Measurements from ENCODE around the gene ATP1A2. TPM values are rescaled to one million over a fixed set of nuclear protein-coding genes. Genes with fewer than 3 reads are reported as not detected.

The ATP1A2 gene
- polyA plus RNA-seq, 1 donor from 2014 or later: not detected

DNA sequence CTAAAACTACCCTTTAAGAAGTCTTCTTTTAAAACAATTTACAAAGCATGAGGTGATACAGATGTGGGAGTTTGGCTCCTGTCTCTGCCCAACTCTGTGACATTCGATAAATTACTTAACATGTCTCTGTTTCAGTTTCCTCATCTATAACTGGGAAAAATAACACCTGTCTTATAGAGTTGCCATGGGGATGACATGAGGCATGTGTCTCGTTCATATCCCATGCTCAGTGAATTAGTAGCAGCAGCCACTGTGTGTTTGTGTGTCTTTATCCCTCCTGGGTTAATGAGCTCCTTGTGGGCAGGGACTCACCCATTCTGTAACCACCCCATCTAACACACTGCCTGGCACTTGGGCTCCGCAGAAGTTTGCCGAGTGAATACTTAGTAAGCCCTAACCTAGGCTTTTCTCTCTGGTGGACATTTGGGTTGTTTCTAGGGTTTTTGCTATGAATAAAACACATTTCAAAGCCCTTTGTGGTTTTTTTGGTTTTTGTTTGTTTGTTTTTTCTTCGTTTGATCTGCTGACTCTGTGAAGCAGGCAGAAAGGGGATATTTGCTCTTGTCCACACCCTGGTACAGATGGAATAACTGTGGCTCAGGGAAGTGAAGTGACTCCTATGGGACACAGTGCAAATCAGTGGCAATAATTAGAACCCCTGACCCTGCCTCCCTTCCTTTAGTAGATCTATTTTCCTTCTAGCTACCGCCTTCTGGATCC is 35.0 kb upstream of the ATP1A2 start:
- Mint-ChIP-seq H3K9me3 (no peaks in the 10 kb centered on the region), H3K27me3 (peaks cover 40% of the 10 kb centered on the region), H3K27ac (no peak overlapping the region), H3K4me3 (no peak overlapping the region), H3K4me1 (peaks cover 2 to 5% (median 4%) of the 10 kb centered on the region in 3 donors), H3K36me3 (peaks cover 2% of the 10 kb centered on the region)

DNA sequence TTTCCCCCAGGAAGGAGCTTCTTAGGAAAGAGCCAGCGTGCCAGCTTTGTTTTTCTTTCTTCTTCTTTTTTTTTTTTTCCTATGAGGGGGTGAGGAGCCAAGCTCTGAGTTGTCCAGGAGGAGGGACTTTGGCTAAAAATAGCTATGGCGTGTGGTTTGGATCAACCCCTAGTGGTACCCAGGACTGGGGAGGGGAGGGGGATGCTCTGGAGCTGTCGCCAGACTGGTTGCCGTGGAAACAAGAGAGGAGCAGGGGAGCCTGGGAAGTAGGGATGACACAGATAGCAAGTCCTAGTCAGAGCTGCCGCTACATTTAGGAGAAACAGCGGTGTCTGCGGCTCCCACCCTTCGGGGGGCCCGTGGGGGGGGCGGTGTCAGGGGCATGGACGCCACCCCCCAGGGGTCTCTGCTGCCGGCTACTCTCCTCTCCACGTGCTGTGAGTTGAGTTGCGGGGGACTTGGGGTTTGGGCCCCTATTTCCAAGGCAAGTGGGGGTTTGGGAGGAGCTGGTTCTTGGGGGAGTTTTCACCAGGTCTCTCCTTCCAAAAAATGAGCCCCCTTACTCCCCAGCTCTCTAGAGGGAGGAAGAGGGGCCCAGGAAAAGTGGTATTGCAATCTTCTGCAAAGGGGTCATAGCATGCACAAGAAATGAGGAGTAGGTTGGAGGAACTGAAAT is 34.2 kb upstream of the ATP1A2 start, which contains the start of gene KCNJ9:
TSS of gene KCNJ9 (plus strand) at position 278 of the 676 bp plus-strand sequence. CDS start 2,493 bp downstream, outside the sequence.
- Mint-ChIP-seq H3K9me3 (no peaks in the 10 kb centered on the region), H3K36me3 (peaks cover 2% of the 10 kb centered on the region), H3K4me1 (peaks cover 4 to 8% (median 4%) of the 10 kb centered on the region in 3 donors), H3K27ac (no peak within 1 kb of the TSS), H3K27me3 (peaks cover 35% of the 10 kb centered on the region), H3K4me3 (peak within 1 kb of the TSS in 1 of 4 donors; percentile 3)

DNA sequence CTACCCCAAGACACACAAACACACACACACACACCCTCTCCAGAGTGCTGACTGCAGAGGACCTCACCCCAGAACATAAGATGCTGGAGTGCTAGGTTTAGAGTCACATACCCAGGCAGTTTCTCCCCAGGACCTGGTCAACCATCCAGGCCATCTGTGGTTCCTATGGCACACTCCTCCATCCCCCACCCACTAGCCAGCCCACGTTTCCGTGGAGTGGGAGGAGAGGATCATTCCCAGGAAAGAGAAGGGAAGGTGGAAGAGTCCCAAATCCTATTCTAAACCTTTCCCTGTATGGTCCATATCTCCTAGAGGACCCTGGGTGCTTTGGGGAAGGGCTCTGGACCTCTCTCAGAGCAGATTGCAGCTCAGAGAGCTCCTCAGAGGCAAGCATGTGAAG is 33.1 kb upstream of the ATP1A2 start:
- H3K36me3 Mint-ChIP-seq: peaks cover 2% of the 10 kb centered on the region
- peaks cover 32% of the 10 kb centered on the region for H3K27me3 Mint-ChIP-seq
- peaks cover 4 to 8% (median 4%) of the 10 kb centered on the region in 3 donors for H3K4me1 Mint-ChIP-seq
- H3K9me3 Mint-ChIP-seq: no peaks in the 10 kb centered on the region
- no peak overlapping the region for H3K27ac Mint-ChIP-seq
- peak overlapping the region in 1 of 4 donors; percentile 61 for H3K4me3 Mint-ChIP-seq

DNA sequence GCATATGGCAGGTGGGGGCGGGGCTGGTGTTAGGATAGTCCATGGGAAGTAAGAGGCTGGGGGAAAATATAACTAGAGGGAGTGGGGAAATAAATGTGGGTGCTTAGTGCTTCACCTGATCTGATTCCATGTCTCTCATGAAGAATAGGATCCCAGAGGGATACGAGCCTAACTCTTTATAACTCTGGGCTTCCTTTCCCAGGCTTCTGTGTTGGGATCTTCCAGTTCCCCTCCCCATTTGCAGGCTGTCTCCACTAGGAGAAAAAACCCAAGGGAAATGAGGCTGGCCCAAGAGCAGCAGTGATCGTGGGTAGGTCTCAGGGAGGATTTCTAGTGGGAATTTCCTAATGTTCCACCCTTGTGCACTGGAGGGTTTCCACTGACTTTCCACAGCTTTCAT is 32.6 kb upstream of the ATP1A2 start:
- Mint-ChIP-seq H3K27me3 (peaks cover 32% of the 10 kb centered on the region), H3K9me3 (no peaks in the 10 kb centered on the region), H3K36me3 (peaks cover 2% of the 10 kb centered on the region), H3K27ac (no peak overlapping the region), H3K4me1 (peaks cover 4 to 8% (median 4%) of the 10 kb centered on the region in 3 donors), H3K4me3 (peak overlapping the region in 2 of 4 donors; percentile 41 to 69)

DNA sequence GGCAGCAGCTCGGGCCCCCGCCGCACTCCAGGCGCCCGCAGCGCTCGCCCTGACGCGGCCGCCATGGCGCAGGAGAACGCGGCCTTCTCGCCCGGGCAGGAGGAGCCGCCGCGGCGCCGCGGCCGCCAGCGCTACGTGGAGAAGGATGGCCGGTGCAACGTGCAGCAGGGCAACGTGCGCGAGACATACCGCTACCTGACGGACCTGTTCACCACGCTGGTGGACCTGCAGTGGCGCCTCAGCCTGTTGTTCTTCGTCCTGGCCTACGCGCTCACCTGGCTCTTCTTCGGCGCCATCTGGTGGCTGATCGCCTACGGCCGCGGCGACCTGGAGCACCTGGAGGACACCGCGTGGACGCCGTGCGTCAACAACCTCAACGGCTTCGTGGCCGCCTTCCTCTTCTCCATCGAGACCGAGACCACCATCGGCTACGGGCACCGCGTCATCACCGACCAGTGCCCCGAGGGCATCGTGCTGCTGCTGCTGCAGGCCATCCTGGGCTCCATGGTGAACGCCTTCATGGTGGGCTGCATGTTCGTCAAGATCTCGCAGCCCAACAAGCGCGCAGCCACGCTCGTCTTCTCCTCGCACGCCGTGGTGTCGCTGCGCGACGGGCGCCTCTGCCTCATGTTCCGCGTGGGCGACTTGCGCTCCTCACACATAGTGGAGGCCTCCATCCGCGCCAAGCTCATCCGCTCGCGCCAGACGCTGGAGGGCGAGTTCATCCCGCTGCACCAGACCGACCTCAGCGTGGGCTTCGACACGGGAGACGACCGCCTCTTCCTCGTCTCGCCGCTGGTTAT is 31.4 kb upstream of the ATP1A2 start:
- Mint-ChIP-seq H3K4me3 (peak overlapping the region; percentile 8 to 76 (median 64)), H3K36me3 (peaks cover 2% of the 10 kb centered on the region), H3K27me3 (peaks cover 25% of the 10 kb centered on the region), H3K4me1 (peaks cover 4 to 12% (median 4%) of the 10 kb centered on the region in 3 donors), H3K9me3 (no peaks in the 10 kb centered on the region), H3K27ac (peak overlapping the region in 1 of 3 donors; percentile 40)

DNA sequence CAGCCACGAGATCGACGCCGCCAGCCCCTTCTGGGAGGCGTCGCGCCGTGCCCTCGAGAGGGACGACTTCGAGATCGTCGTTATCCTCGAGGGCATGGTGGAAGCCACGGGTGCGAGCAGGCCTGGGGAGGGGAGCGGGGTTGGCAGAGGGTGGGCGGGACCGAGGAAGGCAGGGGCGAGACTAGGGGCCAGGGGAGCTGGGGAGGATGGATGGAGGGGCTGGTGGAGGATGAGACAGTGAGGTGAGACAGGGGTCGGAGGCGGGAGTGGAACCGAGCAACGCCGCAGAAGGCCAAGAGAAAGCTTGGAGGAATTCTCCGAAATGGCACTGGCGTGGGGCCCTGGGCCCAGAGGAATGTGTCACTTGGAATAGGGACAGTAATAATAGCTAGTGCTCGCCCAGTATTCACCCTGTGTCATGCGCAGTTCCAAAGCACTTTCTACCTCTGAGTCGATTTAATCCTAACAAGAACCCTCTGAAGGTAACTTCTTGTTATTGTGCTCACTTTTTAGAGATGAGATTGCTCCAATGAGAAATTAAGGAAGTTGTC is 30.7 kb upstream of the ATP1A2 start:
- Mint-ChIP-seq H3K9me3 (no peaks in the 10 kb centered on the region), H3K4me1 (peaks cover 4 to 12% (median 4%) of the 10 kb centered on the region in 3 donors), H3K27me3 (peaks cover 24% of the 10 kb centered on the region), H3K36me3 (peaks cover 2% of the 10 kb centered on the region), H3K27ac (no peak overlapping the region), H3K4me3 (no peak overlapping the region)

DNA sequence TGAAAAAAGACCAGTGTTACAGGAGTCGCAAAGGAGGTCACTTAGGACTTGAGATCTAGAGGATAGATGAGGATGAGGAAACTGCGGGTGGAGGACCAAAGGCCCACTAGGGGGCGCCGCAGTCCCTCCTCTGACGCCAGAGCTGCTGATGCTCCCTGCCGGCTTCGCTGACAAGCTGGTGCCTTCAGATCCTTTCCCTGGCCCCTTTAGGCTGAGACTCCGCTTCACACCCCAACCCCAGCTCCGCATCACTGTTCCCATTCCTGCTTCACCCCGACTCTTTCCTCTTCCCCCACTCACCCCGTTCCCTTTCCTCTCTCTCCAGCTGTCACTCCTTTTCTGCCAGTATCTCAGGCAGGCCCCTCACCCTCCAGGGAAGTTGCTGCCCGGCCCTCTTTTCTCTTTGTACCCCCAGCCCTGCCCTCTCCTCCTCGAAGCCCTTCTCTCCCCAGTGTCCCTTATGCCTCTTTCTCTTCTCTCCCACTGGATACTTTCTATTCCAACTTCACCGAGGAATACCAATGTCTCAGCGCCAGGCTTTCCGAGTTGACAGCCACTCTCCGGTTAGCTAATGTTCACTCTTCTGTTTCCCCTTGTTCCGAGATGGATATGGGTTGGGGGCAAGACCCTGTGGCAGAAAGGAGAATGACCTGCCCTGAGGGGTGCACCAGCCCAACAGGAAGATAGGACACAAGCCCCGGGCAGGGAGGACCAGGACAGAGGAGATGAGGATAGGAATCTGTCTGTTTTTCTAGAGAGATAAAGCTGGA is 29.7 kb upstream of the ATP1A2 start:
- H3K4me1 Mint-ChIP-seq: peaks cover 5 to 12% (median 6%) of the 10 kb centered on the region in 3 donors
- no peaks in the 10 kb centered on the region for H3K9me3 Mint-ChIP-seq
- peaks cover 19% of the 10 kb centered on the region for H3K27me3 Mint-ChIP-seq
- peak overlapping the region in 1 of 3 donors; percentile 32 for H3K27ac Mint-ChIP-seq
- peak overlapping the region in 1 of 4 donors; percentile 77 for H3K4me3 Mint-ChIP-seq
- peaks cover 2% of the 10 kb centered on the region for H3K36me3 Mint-ChIP-seq

DNA sequence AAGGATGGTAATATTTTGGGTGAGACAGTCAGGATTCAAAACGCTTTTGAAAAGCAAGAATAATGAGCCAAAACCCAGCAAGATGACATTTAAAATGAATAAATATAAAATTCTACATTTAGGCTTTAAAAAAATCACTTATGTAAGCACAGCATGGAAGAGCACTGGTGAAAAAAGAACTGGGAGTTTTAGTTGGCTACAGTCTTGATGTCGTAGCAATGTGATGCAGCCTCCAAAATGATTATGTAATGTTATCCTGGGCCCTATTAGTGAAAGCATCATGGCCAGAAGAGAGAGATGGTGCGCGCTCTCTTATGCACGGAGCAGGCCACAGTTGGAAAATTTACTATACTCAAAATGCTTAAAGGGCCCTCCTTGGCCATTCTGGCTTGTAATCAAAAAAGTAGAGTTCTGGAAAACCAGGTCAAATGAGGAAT is 29.1 kb upstream of the ATP1A2 start:
- H3K4me1 Mint-ChIP-seq: peaks cover 6 to 12% (median 6%) of the 10 kb centered on the region in 3 donors
- peaks cover 14% of the 10 kb centered on the region for H3K27me3 Mint-ChIP-seq
- H3K4me3 Mint-ChIP-seq: no peak overlapping the region
- H3K36me3 Mint-ChIP-seq: peaks cover 2% of the 10 kb centered on the region
- peak overlapping the region in 1 of 3 donors; percentile 32 for H3K27ac Mint-ChIP-seq
- H3K9me3 Mint-ChIP-seq: no peaks in the 10 kb centered on the region

DNA sequence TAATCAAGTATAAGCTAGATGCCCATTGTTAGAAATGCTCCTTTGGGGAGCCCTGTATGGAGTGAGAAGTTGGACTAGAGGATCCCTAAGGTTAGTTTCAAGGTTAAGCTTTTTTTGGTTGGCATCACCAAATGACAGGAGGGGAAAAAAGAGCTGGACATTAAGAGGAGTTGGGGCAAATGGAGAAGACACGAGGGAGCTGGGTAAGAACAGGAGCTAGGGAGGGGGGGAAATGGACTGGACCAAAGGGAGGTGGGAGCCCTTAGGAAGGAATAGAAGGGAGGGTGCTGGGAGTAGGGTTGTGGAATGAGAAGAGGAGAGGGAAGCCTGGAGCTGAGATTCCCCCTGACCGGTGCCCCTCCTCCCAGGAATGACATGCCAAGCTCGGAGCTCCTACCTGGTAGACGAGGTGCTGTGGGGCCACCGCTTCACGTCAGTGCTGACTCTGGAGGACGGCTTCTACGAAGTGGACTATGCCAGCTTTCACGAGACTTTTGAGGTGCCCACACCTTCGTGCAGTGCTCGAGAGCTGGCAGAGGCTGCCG is 28.4 kb upstream of the ATP1A2 start:
- Mint-ChIP-seq H3K4me3 (no peak overlapping the region), H3K4me1 (peaks cover 6 to 12% (median 9%) of the 10 kb centered on the region in 3 donors), H3K27ac (no peak overlapping the region), H3K27me3 (peaks cover 8% of the 10 kb centered on the region), H3K9me3 (no peaks in the 10 kb centered on the region), H3K36me3 (peaks cover 2% of the 10 kb centered on the region)

DNA sequence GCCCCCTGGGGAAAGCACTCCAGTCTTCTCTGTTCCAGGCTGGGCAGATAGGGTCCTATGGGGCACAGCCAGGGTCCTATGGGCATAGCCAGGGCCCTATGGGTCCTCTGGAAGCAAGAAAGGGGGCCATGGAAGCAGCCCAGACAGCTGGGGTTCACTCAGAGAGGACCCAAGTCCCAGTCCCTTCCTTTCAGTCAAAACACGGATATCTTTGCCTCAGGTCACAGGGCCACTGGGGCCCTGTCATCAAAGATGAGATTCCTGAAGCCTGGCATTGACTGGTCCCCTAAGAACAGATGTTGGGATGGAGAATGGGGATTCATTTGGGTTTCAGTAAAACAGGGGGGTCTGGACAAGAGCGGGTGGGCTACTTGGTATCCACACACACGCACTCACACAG is 25.7 kb upstream of the ATP1A2 start:
- Mint-ChIP-seq H3K27ac (no peak overlapping the region), H3K36me3 (no peaks in the 10 kb centered on the region), H3K4me3 (no peak overlapping the region)

DNA sequence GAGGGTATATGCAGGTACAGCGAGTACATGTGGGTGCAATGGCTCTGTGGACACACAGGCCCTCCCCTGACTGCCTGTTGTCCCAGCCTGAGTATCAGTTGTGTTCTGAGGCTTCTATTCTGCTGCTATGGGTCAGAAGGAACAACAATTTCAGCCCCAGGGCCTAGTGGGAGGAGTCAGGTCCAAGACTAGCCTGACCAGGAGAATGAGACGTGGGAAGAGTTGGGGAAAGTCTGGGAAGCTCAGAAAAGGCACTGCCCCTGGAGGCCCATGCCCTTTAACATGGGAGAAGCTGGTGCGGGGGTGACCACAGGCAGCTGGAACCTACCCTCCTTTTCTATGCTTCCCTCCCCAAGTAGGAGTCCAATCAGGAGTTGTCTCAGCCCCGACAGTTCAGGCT is 24.8 kb upstream of the ATP1A2 start:
- Mint-ChIP-seq H3K4me3 (no peak overlapping the region), H3K27ac (no peak overlapping the region), H3K4me1 (peaks cover 1 to 6% (median 5%) of the 10 kb centered on the region in 3 donors)

More for the DNA sequence above, 25.7 kb upstream of the ATP1A2 start:
- H3K4me1 Mint-ChIP-seq: peaks cover 1 to 12% (median 9%) of the 10 kb centered on the region in 3 donors
- no peaks in the 10 kb centered on the region for H3K9me3 Mint-ChIP-seq
- no peaks in the 10 kb centered on the region for H3K27me3 Mint-ChIP-seq

DNA sequence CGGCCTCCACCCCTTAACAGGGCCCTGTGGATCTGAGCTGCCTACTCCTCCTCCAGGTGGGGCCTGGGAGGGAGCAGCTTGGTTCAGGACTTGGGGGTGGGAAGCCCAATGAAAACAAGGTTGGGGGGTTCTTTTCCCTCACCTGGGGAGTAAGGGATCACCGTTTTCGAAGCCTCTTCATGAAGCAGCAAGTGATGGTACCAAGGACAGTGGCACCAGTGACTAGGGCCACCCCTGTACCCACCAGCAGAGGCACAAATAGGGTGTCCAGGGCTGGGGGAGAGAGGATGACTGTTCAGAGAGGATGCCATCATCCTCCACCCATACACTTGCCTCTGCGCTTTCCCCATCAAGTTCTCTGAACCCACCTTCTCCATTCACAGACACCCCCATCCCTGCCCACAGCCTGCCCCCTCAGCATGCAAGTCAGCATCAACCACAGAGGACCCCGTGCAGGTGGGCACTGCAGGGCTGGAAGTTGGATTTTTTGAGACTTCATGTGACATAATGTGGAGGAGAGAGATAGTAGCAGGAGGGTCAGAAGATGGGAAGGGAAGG is 23.8 kb upstream of the ATP1A2 start:
- H3K27ac Mint-ChIP-seq: no peak overlapping the region
- H3K36me3 Mint-ChIP-seq: no peaks in the 10 kb centered on the region
- no peaks in the 10 kb centered on the region for H3K9me3 Mint-ChIP-seq
- peaks cover 5 to 13% (median 8%) of the 10 kb centered on the region in 3 donors for H3K4me1 Mint-ChIP-seq
- H3K27me3 Mint-ChIP-seq: no peaks in the 10 kb centered on the region
- no peak overlapping the region for H3K4me3 Mint-ChIP-seq

More for the DNA sequence above, 24.8 kb upstream of the ATP1A2 start:
- no peaks in the 10 kb centered on the region for H3K36me3 Mint-ChIP-seq
- no peaks in the 10 kb centered on the region for H3K9me3 Mint-ChIP-seq
- no peaks in the 10 kb centered on the region for H3K27me3 Mint-ChIP-seq

DNA sequence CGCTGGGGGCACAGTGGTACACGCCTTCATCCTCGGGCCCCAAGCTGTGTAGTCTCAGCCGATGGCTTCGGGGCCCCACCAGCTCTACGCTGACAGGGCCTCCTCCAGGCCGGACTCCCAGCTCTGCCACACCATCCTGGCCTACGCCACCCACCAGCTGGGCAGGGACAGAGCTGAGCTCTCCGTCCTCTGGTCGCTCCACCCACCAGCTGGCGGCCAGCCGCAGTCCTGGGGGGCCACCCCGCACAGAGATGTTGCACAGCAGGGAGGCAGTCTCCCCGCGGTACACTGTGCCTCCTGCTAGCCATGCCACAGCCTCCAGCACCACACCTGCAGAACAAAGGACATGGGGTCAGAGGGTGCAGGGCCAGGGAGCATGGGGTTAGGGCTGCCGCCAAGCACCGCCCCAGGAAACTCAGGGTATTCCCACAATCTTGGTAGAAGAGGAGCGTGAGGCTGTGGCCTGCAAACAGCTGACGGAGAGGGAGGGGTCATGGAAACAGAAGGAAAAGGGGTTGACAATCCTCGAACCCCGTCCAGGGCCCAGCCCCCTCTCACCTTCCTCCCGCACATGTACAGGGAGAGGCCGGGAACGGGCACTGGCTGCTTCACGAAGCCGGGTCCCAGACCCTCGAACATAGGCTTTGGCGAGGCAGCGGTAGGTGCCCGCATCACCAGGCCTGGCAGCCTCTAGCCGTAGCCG is 23.0 kb upstream of the ATP1A2 start:
- Mint-ChIP-seq H3K4me1 (peaks cover 12 to 20% (median 15%) of the 10 kb centered on the region in 3 donors), H3K36me3 (no peaks in the 10 kb centered on the region), H3K4me3 (no peak overlapping the region), H3K27ac (no peak overlapping the region), H3K9me3 (no peaks in the 10 kb centered on the region), H3K27me3 (no peaks in the 10 kb centered on the region)
